Measurements from ENCODE around the gene SATB1.

Gene SATB1

DNA sequence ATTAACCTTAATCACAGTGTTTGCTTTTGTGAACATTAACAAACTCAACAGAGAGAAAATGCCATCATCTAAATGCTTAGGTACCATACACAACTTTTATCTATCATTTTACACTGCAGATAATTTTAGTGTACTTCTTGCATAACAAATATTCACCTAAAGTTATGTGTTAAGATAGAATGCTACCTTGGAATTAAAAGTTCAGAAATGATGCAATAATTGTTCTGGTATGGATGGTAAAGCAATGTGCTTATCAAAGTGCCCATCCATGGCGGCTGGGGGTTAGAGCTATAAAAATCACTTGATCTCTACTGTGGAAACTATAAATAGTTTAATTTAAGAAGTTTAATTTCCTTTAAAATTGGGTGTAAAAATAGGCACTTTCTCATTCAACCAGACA lies 28.7 kb downstream of the SATB1 start:
- TF ChIP-seq, protein P1, sequence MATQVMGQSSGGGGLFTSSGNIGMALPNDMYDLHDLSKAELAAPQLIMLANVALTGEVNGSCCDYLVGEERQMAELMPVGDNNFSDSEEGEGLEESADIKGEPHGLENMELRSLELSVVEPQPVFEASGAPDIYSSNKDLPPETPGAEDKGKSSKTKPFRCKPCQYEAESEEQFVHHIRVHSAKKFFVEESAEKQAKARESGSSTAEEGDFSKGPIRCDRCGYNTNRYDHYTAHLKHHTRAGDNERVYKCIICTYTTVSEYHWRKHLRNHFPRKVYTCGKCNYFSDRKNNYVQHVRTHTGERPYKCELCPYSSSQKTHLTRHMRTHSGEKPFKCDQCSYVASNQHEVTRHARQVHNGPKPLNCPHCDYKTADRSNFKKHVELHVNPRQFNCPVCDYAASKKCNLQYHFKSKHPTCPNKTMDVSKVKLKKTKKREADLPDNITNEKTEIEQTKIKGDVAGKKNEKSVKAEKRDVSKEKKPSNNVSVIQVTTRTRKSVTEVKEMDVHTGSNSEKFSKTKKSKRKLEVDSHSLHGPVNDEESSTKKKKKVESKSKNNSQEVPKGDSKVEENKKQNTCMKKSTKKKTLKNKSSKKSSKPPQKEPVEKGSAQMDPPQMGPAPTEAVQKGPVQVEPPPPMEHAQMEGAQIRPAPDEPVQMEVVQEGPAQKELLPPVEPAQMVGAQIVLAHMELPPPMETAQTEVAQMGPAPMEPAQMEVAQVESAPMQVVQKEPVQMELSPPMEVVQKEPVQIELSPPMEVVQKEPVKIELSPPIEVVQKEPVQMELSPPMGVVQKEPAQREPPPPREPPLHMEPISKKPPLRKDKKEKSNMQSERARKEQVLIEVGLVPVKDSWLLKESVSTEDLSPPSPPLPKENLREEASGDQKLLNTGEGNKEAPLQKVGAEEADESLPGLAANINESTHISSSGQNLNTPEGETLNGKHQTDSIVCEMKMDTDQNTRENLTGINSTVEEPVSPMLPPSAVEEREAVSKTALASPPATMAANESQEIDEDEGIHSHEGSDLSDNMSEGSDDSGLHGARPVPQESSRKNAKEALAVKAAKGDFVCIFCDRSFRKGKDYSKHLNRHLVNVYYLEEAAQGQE (IDR thresholded peaks at IDR 0.05; ENCODE audit: insufficient replicate concordance, low read depth) = no peak
- TF ChIP-seq GABPA (IDR thresholded peaks at IDR 0.05; ENCODE audit: low read depth) (no peak), POLR2AphosphoS5 (IDR thresholded peaks at IDR 0.05; ENCODE audit: low read depth) (no peak), SPI1 (IDR thresholded peaks at IDR 0.05; ENCODE audit: borderline replicate concordance, low read depth) (no peak)
- TF ChIP-seq, protein P2, sequence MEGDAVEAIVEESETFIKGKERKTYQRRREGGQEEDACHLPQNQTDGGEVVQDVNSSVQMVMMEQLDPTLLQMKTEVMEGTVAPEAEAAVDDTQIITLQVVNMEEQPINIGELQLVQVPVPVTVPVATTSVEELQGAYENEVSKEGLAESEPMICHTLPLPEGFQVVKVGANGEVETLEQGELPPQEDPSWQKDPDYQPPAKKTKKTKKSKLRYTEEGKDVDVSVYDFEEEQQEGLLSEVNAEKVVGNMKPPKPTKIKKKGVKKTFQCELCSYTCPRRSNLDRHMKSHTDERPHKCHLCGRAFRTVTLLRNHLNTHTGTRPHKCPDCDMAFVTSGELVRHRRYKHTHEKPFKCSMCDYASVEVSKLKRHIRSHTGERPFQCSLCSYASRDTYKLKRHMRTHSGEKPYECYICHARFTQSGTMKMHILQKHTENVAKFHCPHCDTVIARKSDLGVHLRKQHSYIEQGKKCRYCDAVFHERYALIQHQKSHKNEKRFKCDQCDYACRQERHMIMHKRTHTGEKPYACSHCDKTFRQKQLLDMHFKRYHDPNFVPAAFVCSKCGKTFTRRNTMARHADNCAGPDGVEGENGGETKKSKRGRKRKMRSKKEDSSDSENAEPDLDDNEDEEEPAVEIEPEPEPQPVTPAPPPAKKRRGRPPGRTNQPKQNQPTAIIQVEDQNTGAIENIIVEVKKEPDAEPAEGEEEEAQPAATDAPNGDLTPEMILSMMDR (IDR thresholded peaks at IDR 0.05; ENCODE audit: insufficient read depth, low read length) = no peak
- Histone ChIP-seq H3K4me3 (replicated peaks; ENCODE audit: insufficient read depth, low read length) (no peak overlapping the region), H3K27me3 (ENCODE audit: insufficient read depth, poor library complexity, severe bottlenecking) (no peaks in the 10 kb centered on the region), H3K27ac (replicated peaks) (no peak overlapping the region)
- no peak for DNase-seq (ENCODE audit: low read depth in 1 of 2, low spot score in 1 of 2)

DNA sequence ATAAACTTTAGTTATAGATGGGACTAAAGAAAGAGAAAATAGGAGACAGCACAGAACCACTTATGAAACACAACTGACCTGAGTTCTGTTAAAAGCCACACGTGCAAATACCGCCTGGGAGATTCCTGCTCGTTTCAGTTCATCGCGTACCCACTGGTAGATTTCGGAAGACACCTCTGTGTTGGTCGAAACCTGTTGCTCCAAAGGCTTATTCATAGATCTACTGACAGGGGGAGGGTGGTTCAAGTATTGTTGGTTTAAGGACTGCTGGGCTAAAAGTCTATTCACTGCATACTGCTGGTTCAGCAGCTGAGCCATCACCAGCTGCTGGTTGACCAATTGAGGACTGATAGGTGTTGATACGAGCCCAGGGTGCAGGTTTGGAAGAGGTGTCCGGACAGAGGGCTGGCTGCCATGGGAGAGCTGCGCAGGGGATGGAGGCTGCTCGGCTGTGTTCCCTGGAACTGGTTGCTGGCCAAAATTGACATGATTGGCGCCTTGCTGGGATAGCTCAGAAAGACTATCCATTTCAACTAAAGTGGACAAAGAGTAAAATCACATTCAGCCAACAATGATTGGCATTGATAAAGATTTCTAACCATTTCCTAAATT lies 30.6 kb downstream of the SATB1 start:
- Histone ChIP-seq H3K27me3 (ENCODE audit: insufficient read depth, poor library complexity, severe bottlenecking) (no peaks in the 10 kb centered on the region), H3K4me3 (replicated peaks; ENCODE audit: insufficient read depth, low read length) (no peak overlapping the region), H3K27ac (replicated peaks) (no peak overlapping the region)
- DNase-seq (ENCODE audit: low read depth in 1 of 2, low spot score in 1 of 2) = no peak
- TF ChIP-seq POLR2AphosphoS5 (IDR thresholded peaks at IDR 0.05; ENCODE audit: low read depth) (no peak), GABPA (IDR thresholded peaks at IDR 0.05; ENCODE audit: low read depth) (no peak), SPI1 (IDR thresholded peaks at IDR 0.05; ENCODE audit: borderline replicate concordance, low read depth) (no peak)
- TF ChIP-seq, protein P2 (IDR thresholded peaks at IDR 0.05; ENCODE audit: insufficient read depth, low read length) = no peak
- TF ChIP-seq, protein P1 (IDR thresholded peaks at IDR 0.05; ENCODE audit: insufficient replicate concordance, low read depth) = no peak

DNA sequence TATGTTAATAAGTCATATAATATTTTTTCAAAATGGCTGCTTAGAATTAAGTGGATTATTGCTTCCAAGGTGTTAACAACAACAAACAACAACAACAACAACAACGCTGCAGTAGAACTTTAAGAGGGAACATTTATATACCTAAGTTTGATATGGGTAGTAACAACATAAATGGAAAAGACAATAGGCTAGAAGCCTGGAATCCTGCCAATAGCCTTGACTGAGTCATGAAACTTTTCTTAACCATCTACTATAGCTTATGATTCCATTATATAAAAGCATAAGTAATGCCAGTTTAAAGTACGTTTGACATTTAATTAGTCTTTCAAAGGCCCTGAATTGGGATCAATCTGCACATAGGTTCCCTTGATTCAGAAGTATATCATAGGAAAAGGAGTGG lies 31.2 kb downstream of the SATB1 start:
- DNase-seq (ENCODE audit: low read depth in 1 of 2, low spot score in 1 of 2) = no peak
- H3K4me3 ChIP-seq (replicated peaks; ENCODE audit: insufficient read depth, low read length) = no peak overlapping the region
- no peak for TF ChIP-seq SPI1 (IDR thresholded peaks at IDR 0.05; ENCODE audit: borderline replicate concordance, low read depth)
- TF ChIP-seq, protein P1 (IDR thresholded peaks at IDR 0.05; ENCODE audit: insufficient replicate concordance, low read depth) = no peak
- no peak for TF ChIP-seq POLR2AphosphoS5 (IDR thresholded peaks at IDR 0.05; ENCODE audit: low read depth)
- TF ChIP-seq GABPA (IDR thresholded peaks at IDR 0.05; ENCODE audit: low read depth) = no peak
- TF ChIP-seq, protein P2 (IDR thresholded peaks at IDR 0.05; ENCODE audit: insufficient read depth, low read length) = no peak
- H3K27me3 ChIP-seq (ENCODE audit: insufficient read depth, poor library complexity, severe bottlenecking) = no peaks in the 10 kb centered on the region
- no peak overlapping the region for H3K27ac ChIP-seq (replicated peaks)

Data from HL-60 (cell line).